ENCODE measurements around the gene NFIX.

Gene NFIX

DNA sequence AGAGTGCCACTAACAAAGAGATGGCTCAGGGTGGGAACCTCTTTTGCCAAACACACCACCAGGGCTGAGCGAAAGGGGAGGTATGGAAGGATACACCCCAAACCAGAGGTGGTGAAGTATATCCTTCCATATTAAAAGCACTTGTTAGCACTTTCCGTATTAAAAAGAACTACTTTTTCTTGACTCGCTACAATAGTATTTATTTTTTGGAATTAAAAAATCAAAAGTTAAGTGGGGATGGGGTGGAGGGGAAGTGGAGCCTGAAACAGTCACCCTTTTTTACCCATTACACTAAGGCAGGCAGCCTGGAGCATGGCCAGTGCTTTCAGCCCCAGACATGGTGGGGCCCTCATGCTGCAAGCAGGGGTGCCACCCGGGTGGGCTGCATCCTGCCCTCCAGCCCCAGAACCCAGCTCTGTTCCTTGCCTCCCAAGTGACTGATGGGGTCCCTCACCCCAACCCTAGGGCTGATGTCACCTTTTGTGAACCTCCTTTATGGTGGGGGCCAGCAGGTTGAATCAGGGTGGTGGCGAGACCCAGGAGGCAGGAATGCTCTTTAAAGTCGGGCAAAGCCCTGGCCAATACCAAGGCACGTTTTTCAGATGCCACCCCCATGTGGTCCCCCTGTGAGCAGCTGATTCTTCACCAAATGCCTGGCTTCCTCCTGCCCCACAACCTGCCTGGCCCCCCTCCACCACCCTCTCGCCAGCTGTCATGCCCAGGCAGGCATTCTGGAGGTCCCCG, 76.3 kb downstream of the NFIX start:
- TF ChIP-seq, protein P1, sequence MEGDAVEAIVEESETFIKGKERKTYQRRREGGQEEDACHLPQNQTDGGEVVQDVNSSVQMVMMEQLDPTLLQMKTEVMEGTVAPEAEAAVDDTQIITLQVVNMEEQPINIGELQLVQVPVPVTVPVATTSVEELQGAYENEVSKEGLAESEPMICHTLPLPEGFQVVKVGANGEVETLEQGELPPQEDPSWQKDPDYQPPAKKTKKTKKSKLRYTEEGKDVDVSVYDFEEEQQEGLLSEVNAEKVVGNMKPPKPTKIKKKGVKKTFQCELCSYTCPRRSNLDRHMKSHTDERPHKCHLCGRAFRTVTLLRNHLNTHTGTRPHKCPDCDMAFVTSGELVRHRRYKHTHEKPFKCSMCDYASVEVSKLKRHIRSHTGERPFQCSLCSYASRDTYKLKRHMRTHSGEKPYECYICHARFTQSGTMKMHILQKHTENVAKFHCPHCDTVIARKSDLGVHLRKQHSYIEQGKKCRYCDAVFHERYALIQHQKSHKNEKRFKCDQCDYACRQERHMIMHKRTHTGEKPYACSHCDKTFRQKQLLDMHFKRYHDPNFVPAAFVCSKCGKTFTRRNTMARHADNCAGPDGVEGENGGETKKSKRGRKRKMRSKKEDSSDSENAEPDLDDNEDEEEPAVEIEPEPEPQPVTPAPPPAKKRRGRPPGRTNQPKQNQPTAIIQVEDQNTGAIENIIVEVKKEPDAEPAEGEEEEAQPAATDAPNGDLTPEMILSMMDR (IDR thresholded peaks at IDR 0.05; ENCODE audit: extremely low read depth, insufficient read depth, missing control alignments), result no peak
- in situ Hi-C loops (cut with MboI; ENCODE audit: low pct_unique_long_range_greater_than_20kb, low sequenced_read_pairs, unreplicated experiment), result no loop called here
- DNase-seq (ENCODE audit: low spot score), result no peak

DNA sequence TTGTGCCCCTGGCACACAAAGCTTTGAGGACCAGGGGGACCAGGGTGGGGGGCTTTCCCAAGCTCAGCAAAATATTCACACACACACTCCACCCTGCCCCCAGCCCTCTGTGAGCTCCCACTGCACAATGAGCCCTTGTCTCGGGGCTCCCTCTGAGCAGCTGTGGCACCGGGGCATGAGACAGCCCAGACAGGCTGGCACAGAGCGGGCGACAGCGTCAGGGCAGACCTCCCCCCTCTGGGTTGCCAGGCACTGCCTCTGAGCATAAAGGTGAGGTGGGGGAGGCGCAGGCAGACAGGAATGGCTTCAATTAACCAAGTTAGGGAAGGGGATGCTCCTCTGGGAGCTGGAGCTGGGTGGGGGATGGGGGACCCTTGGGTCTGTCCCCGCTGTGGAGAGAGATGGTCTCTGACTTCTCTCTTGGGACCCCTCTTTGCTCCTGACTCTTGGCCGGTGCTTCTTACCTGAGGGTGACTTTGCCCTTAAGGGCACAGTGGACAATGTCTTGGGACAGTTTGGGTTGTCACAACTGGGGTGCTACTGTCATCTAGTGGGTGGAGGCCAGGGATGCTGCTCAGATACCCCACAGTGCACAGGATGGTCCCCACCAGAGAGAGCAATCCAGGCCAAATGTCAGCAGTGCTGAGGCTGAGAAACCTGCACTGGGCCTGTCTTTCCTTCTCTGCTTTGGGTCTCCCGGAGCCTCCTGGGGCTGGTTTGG, 77.1 kb downstream of the NFIX start:
- TF ChIP-seq, protein P1 (IDR thresholded peaks at IDR 0.05; ENCODE audit: extremely low read depth, insufficient read depth, missing control alignments), result peak; percentile 5

DNA sequence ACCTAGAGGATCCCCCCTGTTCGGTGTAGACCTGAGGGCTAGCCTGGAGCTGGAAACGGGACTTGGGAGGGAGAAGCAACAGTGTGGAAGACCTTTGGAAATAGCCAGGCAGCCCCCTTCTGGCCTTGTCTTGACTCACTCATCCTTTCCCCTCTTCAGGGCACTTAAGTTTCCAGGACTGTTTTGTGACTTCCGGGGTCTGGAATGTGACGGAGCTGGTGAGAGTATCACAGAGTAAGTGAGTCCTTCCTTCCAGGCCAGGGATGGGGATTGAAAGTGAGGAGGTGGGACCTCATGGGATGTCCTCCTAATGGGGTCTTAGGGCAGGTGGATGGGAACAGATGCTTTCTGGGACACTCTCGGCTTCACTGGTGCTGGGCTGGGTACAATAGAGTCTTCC, 78.0 kb downstream of the NFIX start:
- no peak for DNase-seq (ENCODE audit: low spot score)
- in situ Hi-C loops (cut with MboI; ENCODE audit: low pct_unique_long_range_greater_than_20kb, low sequenced_read_pairs, unreplicated experiment), result no loop called here
- TF ChIP-seq, protein P1 (IDR thresholded peaks at IDR 0.05; ENCODE audit: extremely low read depth, insufficient read depth, missing control alignments), result no peak

More for the DNA sequence above, 77.1 kb downstream of the NFIX start:
- in situ Hi-C loops (cut with MboI; ENCODE audit: low pct_unique_long_range_greater_than_20kb, low sequenced_read_pairs, unreplicated experiment), result no loop called here
- DNase-seq (ENCODE audit: low spot score), result no peak

DNA sequence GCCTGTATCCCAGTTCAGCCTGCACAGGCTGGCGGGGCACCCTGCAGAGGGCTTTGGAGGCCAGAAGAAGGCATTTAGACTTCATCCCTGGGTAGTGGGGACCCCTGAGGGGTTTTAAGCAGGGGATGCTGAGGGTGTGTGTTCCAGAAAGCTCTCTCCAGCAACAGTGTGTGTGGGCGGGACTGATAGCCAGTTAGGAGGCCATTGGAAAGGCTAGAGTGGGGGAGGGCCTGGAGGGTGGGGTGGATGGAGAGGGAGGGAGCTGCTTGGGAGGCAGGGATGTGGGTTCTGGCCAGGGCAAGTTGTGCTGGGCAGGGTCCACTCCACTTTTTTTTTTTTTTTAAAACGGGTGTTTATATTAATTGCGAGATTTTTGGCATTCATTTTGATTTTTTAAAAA, 79.1 kb downstream of the NFIX start:
- TF ChIP-seq, protein P1 (IDR thresholded peaks at IDR 0.05; ENCODE audit: extremely low read depth, insufficient read depth, missing control alignments), result no peak
- in situ Hi-C loops (cut with MboI; ENCODE audit: low pct_unique_long_range_greater_than_20kb, low sequenced_read_pairs, unreplicated experiment), result no loop called here
- DNase-seq (ENCODE audit: low spot score), result no peak

DNA sequence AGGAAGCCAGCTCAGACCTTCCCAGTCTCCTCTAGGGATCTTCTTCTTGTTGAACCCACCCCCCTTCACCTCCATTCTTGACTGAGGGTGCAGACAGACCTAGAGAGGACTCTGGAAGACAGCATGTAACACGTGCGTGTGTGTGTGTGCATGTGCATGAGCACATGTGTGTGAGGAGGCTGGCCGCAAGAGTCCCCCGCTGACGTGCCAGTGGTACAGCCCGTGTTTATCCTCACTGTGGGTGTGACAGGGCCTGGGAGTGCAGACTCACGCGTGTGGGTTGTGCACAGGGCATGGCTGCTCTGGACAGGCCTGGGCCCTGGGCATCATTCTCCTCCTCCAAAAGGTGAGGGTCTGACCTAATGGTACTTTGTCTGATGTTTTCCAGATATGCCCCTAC, 81.0 kb downstream of the NFIX start:
- no peak for DNase-seq (ENCODE audit: low spot score)
- in situ Hi-C loops (cut with MboI; ENCODE audit: low pct_unique_long_range_greater_than_20kb, low sequenced_read_pairs, unreplicated experiment), result no loop called here
- TF ChIP-seq, protein P1 (IDR thresholded peaks at IDR 0.05; ENCODE audit: extremely low read depth, insufficient read depth, missing control alignments), result no peak

DNA sequence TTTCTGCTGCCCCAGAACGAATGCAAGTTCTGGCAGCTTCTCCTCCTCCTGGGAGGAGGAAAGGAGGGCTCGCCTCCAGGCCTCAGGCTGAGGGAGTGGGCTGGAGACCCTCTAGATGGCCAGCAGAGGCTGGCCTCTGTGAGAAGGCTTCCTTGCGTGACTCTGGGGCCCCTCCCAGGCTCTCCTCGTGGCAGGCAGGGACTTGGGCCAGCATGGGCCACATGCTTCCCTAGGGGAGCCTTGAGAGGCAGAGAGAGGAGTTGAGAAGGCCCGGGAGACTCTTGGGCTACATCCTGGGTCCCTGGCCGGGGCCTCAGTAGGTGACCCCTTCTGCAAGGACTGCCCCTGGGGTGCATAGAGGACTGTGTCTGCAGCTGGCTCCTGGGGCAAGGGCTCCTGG, 81.5 kb downstream of the NFIX start:
- in situ Hi-C loops (cut with MboI; ENCODE audit: low pct_unique_long_range_greater_than_20kb, low sequenced_read_pairs, unreplicated experiment), result no loop called here
- no peak for DNase-seq (ENCODE audit: low spot score)
- TF ChIP-seq, protein P1 (IDR thresholded peaks at IDR 0.05; ENCODE audit: extremely low read depth, insufficient read depth, missing control alignments), result no peak
